Endothelial cell (in vitro differentiated cells): ENCODE measurements around the gene AP4E1. TPM values are rescaled to one million over a fixed set of nuclear protein-coding genes. Genes with fewer than 3 reads are reported as not detected.

Experiments used
- DNase-seq: peaks from one replicate; pipeline ENCODE4 v3.0.0; 2021; ENCODE audit warnings: low spot score
- H3K27ac Mint-ChIP-seq: one replicate; pipeline ENCODE4 v1.8.0; 2021; ENCODE audit warnings: mixed read lengths, inconsistent platforms; ENCODE audit not compliant: unreplicated experiment
- H3K27me3 Mint-ChIP-seq: one replicate; pipeline ENCODE4 v1.8.0; 2021; ENCODE audit warnings: mild to moderate bottlenecking, moderate library complexity, mixed read lengths, inconsistent platforms; ENCODE audit not compliant: unreplicated experiment
- H3K36me3 Mint-ChIP-seq: one replicate; pipeline ENCODE4 v1.8.0; 2021; ENCODE audit warnings: mild to moderate bottlenecking, low read depth, mixed read lengths, inconsistent platforms; ENCODE audit not compliant: unreplicated experiment
- H3K4me1 Mint-ChIP-seq: one replicate; pipeline ENCODE4 v1.8.0; 2021; ENCODE audit warnings: mild to moderate bottlenecking, mixed read lengths, inconsistent platforms; ENCODE audit not compliant: unreplicated experiment
- H3K4me3 Mint-ChIP-seq: one replicate; pipeline ENCODE4 v1.8.0; 2021; ENCODE audit warnings: mild to moderate bottlenecking, mixed read lengths, inconsistent platforms; ENCODE audit not compliant: unreplicated experiment
- H3K9me3 Mint-ChIP-seq: one replicate; pipeline ENCODE4 v1.8.0; 2021; ENCODE audit warnings: mixed read lengths, inconsistent platforms; ENCODE audit not compliant: unreplicated experiment
- total RNA-seq: library from RNA; stranded (reverse); fragmentation: NEBNext Ultra II Directional; extraction: Animal tissue kit (Norgen Biotek cat#: 25700); gene quantifications from one replicate; pipeline ENCODE4 v1.2.1, GENCODE V29; 2021; ENCODE audit not compliant: unreplicated experiment
- TF ChIP-seq, protein P1 (sequence below): fragments of 200-600 bp; sonication (generic); IDR thresholded peaks from one replicate; pipeline ENCODE4 v1.5.0; 2021; ENCODE audit warnings: antibody characterized with exemption; ENCODE audit not compliant: unreplicated experiment

Gene AP4E1
- total RNA-seq, 1 donor from 2014 or later, result 7.4 TPM

DNA sequence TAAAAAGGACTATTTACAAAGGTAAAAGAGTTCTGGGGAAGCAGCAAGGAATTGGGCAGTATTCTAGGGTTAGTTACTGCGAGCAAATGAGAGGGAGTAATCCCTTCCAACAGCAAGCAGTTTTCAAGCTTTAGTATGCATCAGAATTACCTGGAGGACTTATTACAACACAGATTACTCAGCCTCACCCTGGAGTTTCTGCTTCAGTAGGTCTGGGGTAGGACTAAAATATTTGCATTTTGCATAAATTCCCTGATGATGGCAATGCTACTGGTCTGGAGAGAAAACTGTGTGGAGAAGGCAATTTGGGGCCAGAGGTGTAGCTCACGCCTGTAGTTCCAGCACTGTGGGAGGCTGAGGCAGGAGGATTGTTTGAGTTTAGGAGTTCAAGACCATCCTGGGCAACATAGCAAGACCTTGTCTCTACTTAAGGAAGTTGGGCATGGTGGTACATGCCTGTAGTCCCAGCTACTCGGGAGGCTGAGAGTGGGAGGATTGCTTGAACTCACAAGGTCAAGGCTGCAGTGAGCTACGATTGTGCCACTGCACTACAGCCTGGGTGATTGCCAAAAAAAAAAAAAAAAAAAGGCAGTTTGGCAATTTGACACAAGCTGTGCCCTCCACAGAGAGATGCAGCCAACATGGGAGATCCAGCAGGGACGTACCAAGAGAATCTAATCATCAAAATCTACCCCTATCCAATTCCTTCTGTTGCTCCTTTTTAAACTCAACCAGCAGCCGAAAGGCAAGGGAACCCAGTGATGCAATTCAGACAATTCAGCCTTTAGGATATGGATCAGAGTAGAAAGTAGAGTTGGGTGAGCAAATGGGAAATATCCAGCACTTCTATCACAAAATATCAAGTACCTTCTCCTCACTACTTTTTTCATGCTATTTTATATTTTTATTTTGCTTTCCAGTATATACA is 27.1 kb upstream of the AP4E1 start:
- H3K36me3 Mint-ChIP-seq, result no peaks in the 10 kb centered on the region
- H3K9me3 Mint-ChIP-seq, result no peaks in the 10 kb centered on the region
- no peak overlapping the region for H3K4me3 Mint-ChIP-seq
- DNase-seq, result no peak
- H3K27me3 Mint-ChIP-seq, result no peaks in the 10 kb centered on the region
- H3K4me1 Mint-ChIP-seq, result peaks cover 2% of the 10 kb centered on the region
- no peak overlapping the region for H3K27ac Mint-ChIP-seq
- TF ChIP-seq, protein P1, sequence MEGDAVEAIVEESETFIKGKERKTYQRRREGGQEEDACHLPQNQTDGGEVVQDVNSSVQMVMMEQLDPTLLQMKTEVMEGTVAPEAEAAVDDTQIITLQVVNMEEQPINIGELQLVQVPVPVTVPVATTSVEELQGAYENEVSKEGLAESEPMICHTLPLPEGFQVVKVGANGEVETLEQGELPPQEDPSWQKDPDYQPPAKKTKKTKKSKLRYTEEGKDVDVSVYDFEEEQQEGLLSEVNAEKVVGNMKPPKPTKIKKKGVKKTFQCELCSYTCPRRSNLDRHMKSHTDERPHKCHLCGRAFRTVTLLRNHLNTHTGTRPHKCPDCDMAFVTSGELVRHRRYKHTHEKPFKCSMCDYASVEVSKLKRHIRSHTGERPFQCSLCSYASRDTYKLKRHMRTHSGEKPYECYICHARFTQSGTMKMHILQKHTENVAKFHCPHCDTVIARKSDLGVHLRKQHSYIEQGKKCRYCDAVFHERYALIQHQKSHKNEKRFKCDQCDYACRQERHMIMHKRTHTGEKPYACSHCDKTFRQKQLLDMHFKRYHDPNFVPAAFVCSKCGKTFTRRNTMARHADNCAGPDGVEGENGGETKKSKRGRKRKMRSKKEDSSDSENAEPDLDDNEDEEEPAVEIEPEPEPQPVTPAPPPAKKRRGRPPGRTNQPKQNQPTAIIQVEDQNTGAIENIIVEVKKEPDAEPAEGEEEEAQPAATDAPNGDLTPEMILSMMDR, result no peak

DNA sequence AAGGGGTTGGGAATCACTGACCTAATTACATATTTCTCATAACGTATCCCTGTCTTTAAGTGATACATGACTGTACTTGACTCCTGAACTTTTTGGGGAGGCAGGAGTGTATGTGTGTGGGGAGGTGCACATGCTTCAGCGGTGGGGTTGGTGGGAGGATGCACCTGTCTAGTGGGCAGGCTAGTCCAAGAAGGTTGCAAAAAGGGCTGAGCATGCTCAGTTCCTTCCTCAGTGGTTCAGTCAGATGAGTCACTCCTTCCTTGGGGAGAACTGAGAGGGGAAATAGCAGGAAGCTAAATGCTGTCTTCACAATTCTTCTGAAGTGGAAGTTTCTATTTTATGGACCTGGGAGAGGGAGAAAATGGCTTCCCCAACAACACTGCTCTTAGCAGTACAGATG is 24.6 kb upstream of the AP4E1 start:
- Mint-ChIP-seq H3K27me3 (no peaks in the 10 kb centered on the region), H3K9me3 (no peaks in the 10 kb centered on the region), H3K4me1 (peaks cover 2% of the 10 kb centered on the region), H3K4me3 (no peak overlapping the region), H3K27ac (no peak overlapping the region), H3K36me3 (no peaks in the 10 kb centered on the region)
- DNase-seq, result no peak
- TF ChIP-seq, protein P1, result no peak

GRCh38 chr15:50884540-50884939 is 23.9 kb upstream of the AP4E1 start:
- Mint-ChIP-seq H3K36me3 (no peaks in the 10 kb centered on the region), H3K27me3 (no peaks in the 10 kb centered on the region), H3K27ac (no peak overlapping the region), H3K4me1 (peaks cover 2% of the 10 kb centered on the region), H3K9me3 (no peaks in the 10 kb centered on the region), H3K4me3 (no peak overlapping the region)
- no peak for DNase-seq
- TF ChIP-seq, protein P1, result no peak

- Mint-ChIP-seq H3K4me1 (peaks cover 2% of the 10 kb centered on the region), H3K4me3 (no peak overlapping the region), H3K27ac (no peak overlapping the region), H3K27me3 (no peaks in the 10 kb centered on the region), H3K36me3 (no peaks in the 10 kb centered on the region), H3K9me3 (no peaks in the 10 kb centered on the region)
- DNase-seq, result no peak
- TF ChIP-seq, protein P1, result peak; percentile 56
Measured at GRCh38 chr15:50886139-50886467, 22.4 kb upstream of the AP4E1 start.

DNA sequence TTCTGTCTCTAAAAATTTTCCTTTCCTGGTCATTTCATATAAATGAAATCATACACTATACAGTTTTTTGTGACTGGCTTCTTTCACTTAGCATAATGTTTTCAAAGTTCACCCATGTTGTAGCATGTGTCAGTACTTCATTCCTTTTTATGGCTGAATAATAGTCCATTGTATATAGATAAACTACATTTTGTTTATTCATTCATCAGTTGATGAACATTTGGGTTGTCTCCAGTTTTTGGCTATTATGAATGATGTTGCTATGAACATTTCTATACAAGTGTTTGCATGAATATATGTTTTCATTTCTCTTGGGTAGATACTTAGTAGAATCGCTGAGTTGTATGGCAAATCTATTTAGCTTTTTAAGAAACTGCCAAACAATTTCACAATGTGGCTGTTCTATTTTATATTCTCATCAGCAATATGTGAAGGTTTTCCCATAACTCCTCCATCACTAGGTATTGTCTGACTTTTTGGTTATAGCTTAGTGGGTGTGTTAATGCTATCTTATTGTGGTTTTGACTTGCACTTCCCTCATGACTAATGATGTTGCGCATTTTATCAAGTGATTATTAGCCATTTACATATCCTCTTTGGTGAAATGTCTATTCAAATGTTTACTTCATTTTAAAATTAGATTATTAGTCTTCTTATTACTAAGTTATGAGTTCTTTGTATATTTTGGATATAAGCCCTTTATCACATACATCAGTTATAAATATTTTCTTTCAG is 21.7 kb upstream of the AP4E1 start:
- Mint-ChIP-seq H3K4me1 (peaks cover 2% of the 10 kb centered on the region), H3K27ac (no peak overlapping the region), H3K9me3 (no peaks in the 10 kb centered on the region), H3K36me3 (no peaks in the 10 kb centered on the region), H3K27me3 (no peaks in the 10 kb centered on the region), H3K4me3 (no peak overlapping the region)
- TF ChIP-seq, protein P1, result no peak
- no peak for DNase-seq
